UCSD-AML1 (cell line): ENCODE data around the gene TMPRSS11E.
"Not testable (repeated sequence)": the region's sequence is repeated elsewhere in the genome, so short reads cannot be mapped to it uniquely, and the experiment has no call there.

Source experiments
- DNase-seq: peaks from one replicate; lab custom pipeline; 2025; ENCODE audit not compliant: unreplicated experiment; lab: John Stamatoyannopoulos, UW

TMPRSS11E gene, protein sequence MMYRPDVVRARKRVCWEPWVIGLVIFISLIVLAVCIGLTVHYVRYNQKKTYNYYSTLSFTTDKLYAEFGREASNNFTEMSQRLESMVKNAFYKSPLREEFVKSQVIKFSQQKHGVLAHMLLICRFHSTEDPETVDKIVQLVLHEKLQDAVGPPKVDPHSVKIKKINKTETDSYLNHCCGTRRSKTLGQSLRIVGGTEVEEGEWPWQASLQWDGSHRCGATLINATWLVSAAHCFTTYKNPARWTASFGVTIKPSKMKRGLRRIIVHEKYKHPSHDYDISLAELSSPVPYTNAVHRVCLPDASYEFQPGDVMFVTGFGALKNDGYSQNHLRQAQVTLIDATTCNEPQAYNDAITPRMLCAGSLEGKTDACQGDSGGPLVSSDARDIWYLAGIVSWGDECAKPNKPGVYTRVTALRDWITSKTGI

DNA sequence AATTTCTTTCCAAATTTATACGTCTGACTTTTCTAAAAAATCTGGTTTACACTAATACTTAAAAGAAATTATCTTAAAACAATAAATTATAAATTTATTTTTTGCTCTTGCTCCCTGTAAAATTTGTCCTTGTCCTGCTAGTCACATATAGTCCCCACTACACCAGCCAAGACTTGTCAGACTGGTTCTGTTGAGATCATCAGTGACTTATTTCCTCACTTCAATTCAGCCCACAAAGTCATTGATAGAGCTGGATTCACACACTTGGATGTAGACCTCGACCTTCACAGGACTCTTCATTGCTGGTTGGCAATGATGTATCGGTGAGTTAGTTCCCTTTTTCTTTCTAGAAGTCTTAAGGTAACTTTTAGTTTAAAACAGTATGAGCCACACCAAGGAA lies at the start of gene TMPRSS11E:
TSS of gene TMPRSS11E (plus strand) at position 263 of the 400 bp plus-strand sequence. CDS start at position 313, 50 bp downstream.
- DNase-seq: no peak

DNA sequence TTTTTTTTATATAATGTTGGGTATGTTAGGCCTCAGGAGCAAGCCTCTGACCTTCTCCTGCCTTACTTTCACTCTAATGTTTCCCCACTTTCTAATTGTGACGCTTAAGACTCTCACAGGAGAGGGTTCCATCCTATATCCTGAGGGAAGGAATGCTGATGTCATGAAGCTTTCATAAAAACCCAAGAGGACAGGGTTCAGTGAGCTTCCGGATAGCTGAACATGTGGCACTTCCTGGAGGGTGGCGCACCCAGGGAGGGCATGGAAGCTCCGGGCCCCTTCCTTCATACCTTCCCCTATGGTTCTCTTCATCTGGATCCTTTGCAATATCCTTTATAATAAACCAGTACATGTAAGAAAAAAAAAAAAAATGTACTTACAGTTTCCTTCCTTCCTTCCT lies 48.0 kb upstream of the TMPRSS11E start:
- DNase-seq: no peak

GRCh38 chr4:68401231-68401630 lies 46.0 kb upstream of the TMPRSS11E start:
- DNase-seq: no peak

DNA sequence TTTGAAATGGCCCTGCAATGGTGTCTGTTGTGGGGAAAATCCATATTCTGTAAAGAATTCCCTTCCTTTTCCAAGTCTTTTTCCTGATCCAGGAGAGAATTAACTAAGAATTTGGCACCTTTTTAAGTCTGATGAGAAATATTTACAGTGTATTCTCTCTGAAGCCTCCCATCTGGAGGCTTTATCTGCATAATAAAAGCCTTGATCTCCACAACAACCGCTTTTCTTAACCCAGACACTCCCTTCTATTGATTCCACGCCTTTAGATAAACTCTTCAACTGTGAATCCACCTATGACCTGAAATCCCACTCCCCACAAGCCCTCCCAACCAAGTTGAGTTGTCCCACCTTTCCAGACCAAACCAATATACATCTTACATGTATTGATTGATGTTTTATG lies 43.1 kb upstream of the TMPRSS11E start:
- no peak for DNase-seq

- DNase-seq: not testable (repeated sequence)
Measured at GRCh38 chr4:68405718-68406478, 41.4 kb upstream of the TMPRSS11E start.

DNA sequence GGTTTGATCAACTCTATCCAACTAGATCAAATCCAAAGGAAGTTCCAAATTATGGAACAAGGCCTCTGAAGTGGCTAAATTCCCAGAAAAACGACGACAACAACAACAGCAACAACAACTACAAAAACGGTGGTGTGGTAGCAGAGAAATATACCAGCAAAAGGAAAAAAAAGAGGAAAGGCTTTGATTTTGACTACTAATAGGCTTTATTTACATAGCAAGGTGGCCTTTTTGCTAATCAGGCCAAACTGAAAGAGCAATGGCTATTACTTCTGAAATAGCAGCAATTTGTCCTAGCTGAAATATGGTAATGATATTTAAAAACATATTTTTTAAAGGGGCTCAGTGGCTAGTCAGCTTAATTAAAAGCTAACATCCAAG lies 40.8 kb upstream of the TMPRSS11E start:
- DNase-seq: no peak

DNA sequence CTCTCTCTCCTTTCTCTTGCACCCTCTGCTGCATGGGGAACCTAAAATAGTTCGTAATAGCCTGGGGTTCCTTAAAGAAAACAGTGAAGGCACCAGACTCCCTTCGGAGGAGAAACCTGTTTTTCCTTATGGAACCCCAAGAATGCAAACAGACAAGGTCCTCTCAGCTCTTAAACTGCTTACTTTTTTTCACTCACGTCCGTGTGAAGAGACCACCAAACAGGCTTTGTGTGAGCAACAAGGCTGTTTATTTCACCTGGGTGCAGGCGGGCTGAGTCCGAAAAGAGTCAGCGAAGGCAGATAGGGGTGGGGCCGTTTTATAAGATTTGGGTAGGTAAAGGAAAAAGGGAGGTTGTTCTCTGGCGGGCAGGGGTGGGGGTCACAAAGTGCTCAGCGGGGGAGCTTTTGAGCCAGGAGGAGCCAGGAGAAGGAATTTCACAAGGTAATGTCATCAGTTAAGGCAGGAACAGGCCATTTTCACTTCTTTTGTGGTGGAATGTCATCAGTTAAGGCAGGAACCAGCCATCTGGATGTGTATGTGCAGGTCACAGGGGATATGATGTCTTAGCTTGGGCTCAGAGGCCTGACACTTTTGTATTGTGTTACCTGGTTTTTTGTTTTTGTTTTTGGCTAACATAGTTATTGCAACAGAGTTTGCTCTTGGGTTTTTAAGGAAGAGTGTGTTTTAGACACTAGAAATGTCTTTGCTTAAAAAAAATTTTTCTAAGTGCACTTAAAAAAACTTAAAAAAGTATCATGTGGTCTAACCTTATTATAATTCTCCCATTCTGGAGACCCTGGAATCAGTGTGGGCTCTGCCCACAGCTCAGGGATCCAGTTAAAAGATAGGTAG lies 40.0 kb upstream of the TMPRSS11E start:
- not testable (repeated sequence) for DNase-seq

GRCh38 chr4:68407868-68408190 lies 39.4 kb upstream of the TMPRSS11E start:
- no peak for DNase-seq

GRCh38 chr4:68410149-68410548 lies 37.1 kb upstream of the TMPRSS11E start:
- DNase-seq: no peak

DNA sequence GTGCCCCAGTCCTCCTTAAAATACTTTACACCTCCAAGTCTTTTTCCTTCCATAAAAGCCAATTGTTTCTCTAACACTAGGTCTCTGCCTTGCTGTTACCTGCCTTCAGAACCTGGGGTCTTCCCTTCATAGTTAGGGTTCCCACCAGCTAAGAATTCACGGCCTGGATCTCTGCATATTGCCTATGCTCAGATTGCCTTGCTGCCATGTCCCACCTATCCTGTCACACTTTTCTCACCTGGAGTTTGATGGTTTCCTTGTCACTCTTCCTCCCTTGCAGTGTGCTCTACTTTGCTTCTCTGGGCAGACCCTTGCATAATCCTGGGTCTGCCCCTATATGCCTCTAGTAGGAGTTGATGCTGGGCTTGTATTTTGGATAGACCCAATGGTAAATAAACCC lies 36.6 kb upstream of the TMPRSS11E start:
- DNase-seq: no peak

DNA sequence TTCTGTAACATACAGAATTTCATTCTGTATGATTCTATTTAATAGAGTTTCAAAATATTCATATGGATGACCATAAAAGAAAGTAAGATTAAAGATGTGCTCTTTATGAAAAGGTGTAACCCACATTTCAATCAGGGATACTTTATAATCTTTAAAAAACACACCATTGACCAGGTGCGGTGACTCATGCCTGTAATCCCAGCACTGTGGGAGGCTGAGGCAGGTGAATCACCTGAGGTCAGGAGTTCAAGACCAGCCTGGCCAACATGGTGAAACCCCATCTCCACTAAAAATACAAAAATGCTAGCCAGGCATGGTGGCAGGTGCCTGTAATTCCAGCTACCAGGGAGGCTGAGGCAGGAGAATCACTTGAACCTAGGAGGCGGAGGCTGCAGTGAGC lies 35.2 kb upstream of the TMPRSS11E start:
- not testable (repeated sequence) for DNase-seq

DNA sequence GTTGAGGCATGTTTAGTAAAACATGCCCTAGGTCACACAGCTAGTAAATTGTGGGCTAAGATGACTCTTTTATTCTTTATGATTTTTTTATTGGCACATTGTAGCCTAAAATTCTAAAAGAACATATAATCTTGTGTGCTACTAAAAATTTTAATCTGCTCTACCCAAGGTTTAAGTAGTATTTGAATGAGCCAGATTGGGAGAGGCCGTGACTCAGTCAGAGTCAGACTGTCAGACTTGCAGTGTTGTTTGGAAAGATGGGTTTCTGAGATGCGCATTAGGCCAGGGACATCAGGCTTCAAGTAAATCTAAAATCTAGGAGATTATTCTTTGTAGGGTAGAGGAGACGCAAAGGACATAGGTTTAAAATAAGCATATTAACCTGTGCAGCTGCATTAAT lies 30.7 kb upstream of the TMPRSS11E start:
- DNase-seq: no peak

- DNase-seq: no peak
Measured at GRCh38 chr4:68426516-68426915, 20.7 kb upstream of the TMPRSS11E start.

GRCh38 chr4:68430337-68430736 lies 16.9 kb upstream of the TMPRSS11E start:
- no peak for DNase-seq

DNA sequence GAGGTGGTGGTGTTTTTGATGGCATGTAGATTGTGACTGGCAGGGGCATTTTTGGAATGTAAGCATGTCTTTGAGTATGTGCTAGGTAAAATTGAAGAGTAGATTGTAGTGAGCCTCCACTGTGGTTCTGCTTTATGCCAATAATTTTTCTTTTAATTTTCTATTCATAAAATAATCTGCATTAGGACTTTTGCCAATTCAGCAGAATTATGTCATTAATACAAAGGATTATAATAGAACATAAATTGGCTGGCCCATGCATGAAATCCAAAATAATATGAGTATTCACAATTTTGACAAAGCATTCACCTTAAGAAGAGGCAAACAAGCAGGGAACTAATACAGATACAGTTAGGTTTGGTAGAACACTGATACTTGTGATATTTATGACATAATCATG lies 14.9 kb upstream of the TMPRSS11E start:
- no peak for DNase-seq

DNA sequence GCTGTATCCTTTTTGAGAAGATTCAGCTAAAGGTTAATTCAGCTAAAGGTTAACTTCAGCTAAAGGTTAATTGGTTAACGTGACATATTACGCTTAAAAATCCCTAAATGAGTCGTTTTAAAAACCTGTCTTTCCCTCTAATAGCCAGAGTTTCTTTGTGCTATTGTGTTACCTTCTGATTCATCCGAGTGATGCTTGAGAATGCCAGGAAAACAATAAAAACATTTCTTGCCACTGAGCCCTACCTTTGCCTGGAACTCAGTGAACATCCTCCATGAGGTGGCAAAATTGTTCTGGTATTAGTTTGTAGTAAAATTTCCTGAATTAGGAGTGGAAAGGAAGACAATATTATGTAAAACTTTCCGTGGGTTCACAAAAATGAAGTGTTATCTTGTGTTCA lies 13.7 kb upstream of the TMPRSS11E start:
- no peak for DNase-seq

DNA sequence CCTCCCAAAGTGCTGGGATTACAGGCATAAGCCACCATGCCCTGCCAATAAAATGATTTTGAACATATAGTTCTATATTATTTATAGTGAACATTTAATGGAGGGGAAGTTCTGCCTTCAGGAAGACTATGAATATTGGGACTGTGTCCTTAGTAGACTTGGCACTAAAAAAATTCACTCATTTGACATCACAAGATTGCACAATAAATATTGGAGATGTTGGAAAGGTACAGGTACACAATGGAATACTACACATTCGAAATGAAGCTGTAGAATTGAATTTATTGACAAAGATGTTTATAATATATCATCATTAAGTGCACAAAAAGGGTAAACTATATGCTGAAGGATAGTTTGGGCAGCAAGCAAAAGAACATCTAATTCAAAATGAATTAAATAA lies 13.0 kb upstream of the TMPRSS11E start:
- DNase-seq: no peak

DNA sequence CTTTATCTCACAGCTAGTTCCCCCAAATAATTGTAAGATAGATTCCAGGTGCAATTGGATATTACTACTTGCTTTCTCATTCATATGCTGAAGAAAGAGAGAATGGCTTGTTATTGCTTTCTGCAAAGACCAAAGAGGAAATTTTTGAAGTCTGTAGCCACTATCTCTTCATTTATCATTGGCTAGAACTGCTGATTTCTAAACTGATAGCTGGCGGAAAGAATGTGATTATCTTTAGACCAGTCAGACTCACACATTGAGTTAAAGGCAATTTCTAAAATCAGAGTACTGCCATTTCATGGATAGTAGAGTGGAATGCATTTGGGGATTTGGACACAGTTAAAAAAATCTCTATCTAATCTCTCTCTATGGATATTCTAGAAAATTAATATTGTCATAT lies 12.4 kb upstream of the TMPRSS11E start:
- no peak for DNase-seq

DNA sequence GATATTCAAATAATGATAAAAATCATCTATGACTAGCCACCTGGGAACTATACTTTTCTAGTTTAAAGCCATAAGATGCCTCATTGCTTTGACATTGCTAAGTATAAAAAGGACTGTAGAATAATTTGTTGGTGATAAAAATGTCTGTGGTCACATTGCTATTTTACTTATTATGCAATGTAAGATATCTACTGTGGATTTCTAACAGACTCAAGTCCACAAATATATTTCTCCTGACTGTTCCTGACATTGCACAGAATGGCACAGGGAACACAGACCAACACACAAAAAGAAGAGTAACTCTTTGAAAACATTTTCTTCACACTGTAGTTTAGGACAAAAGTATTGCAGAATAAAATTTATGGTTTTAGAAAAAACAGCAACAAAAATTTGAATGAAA lies 2.2 kb upstream of the TMPRSS11E start:
- DNase-seq: no peak

- no peak for DNase-seq
Measured at GRCh38 chr4:68451246-68452211, 4.3 kb downstream of the TMPRSS11E start.
